HEK293 (cell line): ENCODE data around the gene ANGPTL4.

Experiments used
- CTCF ChIP-seq: fragments of 450-650 bp; formaldehyde crosslinking; IDR thresholded peaks from 2 replicates; pipeline ENCODE4 v1.5.1; 2016; ENCODE audit warnings: missing biosample characterization, missing genetic modification characterization
- ZNF302 ChIP-seq: fragments of 450-650 bp; formaldehyde crosslinking; IDR thresholded peaks from 2 replicates; pipeline ENCODE4 v1.5.1; 2016; ENCODE audit warnings: missing biosample characterization, missing genetic modification characterization, low read depth
- TF ChIP-seq, protein P1 (sequence below): fragments of 450-650 bp; formaldehyde crosslinking; IDR thresholded peaks from 2 replicates; pipeline ENCODE4 v1.5.1; 2016; ENCODE audit warnings: missing biosample characterization, missing genetic modification characterization

DNA sequence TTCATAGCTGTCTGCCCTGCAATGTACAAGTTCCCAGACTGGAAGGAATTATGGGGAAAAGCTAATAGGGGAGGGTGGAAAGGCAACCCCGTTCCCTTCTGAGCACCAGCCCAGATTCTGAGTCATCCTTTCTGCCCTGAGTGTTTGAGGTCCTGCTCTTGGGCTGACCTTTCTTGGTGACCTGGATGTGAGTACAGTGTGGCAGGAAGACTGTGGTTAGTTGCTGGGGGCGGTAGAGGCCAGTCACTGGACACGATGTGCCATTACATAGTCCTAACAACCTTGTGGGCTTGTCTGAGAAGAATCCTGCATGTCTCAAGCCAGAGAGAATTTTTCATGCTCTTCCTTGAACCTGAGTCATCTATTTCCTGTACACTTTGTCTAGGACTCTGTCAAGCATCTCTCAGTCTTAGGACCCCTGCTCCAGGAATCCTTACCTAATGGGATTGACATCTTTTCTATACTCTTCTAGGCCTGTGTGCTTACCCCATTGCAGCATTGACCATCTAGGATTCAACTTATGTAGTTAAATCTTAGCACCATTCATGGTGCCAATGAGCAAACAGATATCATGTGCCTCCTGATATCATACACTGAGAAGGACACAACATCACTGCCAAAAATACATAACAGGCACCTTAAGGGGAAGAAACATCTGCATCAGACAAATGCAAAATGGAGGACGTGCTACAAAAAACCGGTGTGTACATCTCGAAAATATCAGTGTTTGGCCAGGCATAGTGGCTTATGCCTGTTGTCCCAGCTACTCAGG is 8.1 kb upstream of the ANGPTL4 start:
- TF ChIP-seq CTCF (tag by site-specific recombination): no peak
- TF ChIP-seq, protein P1, sequence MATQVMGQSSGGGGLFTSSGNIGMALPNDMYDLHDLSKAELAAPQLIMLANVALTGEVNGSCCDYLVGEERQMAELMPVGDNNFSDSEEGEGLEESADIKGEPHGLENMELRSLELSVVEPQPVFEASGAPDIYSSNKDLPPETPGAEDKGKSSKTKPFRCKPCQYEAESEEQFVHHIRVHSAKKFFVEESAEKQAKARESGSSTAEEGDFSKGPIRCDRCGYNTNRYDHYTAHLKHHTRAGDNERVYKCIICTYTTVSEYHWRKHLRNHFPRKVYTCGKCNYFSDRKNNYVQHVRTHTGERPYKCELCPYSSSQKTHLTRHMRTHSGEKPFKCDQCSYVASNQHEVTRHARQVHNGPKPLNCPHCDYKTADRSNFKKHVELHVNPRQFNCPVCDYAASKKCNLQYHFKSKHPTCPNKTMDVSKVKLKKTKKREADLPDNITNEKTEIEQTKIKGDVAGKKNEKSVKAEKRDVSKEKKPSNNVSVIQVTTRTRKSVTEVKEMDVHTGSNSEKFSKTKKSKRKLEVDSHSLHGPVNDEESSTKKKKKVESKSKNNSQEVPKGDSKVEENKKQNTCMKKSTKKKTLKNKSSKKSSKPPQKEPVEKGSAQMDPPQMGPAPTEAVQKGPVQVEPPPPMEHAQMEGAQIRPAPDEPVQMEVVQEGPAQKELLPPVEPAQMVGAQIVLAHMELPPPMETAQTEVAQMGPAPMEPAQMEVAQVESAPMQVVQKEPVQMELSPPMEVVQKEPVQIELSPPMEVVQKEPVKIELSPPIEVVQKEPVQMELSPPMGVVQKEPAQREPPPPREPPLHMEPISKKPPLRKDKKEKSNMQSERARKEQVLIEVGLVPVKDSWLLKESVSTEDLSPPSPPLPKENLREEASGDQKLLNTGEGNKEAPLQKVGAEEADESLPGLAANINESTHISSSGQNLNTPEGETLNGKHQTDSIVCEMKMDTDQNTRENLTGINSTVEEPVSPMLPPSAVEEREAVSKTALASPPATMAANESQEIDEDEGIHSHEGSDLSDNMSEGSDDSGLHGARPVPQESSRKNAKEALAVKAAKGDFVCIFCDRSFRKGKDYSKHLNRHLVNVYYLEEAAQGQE: no peak
- no peak for TF ChIP-seq ZNF302
